Activated CD8-positive, alpha-beta memory T cell treated with anti-CD3 and anti-CD28 coated beads, Interleukin-2, amount 50 U/mL, for 48 hours (primary cell): ENCODE data around the gene S100A11.

ENCODE experiments used
- DNase-seq: peaks from one replicate; pipeline ENCODE4 v3.0.0-alpha.2; 2020

The S100A11 gene

DNA sequence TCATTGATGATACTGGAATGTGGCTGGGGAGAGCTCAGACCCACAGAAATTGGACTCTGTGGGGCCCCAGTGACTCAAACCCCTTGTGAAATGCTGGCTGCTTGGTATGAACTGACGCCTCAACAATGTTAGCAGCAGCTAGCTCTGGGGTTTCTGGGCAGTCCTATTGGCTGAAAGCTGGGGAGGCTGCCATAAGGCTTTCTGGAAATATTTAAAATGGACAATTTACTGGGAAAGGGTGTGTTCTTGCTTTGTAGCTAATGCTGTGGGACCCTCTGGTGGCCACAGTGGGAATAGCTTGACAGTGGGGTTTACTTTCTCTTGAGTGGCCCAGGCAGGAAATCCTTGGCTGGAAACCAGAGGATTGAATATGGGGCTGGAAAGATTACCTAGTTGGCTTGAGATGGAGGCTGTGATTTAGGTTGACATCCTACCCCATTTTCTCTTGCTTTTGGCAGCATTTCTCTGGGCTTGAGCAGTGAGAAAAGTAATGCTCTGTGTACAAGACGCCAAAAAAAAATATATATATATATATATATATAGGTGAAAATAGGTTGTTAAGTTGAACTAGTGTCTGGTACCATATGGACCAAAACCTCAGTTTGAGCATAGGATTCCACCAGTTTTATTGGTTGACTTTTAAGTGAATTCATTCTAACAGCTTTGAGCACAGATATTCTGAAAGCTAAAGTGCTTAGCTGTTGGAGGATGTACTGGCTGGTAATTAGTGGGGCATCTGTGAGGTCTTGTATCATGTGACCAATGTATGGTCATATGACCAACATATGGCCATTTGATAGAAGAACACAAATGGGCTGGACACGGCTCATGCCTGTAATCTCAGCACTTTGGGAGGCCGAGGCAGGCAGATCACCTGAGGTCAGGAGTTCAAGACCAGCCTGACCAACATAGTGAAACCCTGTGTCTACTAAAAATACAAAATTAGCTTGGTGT lies 34.9 kb downstream of the S100A11 start:
- peak; percentile 78 for DNase-seq

DNA sequence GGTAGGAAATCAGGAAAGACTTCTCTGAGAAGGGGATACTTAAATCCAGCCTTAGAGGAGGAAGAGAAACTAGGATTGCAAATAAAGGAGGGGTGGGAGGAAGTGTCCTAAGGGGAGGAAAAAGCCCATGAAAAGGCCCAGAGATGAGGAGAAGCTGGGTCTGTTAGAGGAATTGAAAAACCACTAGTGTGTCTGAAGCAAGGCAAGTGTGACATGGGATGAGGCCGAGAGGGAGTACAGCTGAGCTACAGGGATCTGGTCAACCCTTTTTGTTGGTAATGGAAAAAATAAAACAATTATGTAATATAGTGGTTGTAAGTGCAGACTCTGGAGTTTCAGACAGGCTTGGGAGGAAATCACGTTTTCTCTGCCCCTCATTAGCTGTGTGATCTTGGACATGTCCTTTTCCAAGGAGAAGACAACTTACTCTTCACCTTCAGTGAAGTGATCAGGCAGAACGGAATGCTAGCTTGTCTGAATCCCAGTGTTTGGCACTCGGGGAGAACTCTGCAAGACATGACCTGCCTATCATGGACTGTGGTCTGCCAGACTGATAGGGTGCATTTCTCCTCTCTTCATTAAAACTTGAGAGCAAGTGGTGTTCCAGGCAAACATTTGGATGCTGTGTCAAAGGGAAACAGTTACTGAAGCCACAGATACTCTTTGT lies 35.7 kb downstream of the S100A11 start:
- no peak for DNase-seq

DNA sequence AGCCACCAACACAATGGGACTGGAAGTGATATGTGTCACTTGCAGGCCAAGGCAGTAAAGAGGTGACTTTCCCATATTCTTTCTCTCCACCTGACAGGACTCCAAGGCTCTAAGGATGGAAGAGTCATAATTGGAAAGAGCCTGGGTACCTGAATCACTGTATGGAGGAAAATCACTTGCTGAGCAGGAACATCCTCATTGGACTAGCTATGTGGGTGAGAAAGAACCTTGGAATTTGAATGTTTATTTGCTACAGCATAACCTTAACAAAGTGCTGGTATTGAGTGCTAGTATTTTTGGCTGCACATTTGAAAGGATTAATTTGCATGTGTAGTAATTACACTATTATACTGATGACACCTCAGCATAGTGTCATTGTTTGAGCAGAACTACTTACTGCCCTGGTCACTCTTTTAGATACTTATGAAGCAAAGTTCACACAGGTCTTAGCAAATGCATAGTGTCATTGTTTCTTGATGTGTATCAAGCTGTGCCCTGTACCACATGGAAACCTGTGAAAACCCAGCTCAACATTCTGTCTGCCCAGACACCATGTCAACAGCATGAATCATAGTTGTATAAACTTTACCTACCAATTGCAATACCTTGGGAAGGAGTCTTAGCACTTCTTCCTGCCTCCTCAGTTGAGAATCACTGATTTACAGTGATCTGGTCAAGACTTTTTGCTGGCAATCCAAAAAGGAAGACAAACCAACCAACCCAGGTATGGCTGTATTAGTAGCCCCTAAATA lies 38.0 kb downstream of the S100A11 start:
- no peak for DNase-seq

DNA sequence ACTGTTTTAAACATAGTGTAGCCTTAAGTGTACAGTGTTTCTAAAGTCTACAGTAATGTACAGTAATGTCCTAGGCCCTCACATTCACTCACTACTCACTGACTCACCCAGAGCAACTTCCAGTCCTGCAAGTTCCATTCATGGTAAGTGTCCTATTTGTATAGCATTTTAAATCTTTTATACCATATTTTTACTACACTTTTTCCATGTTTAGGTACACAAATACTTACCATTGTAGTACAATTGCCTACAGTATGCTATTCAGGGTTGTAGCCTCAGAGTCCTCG lies 39.6 kb downstream of the S100A11 start:
- DNase-seq = no peak

DNA sequence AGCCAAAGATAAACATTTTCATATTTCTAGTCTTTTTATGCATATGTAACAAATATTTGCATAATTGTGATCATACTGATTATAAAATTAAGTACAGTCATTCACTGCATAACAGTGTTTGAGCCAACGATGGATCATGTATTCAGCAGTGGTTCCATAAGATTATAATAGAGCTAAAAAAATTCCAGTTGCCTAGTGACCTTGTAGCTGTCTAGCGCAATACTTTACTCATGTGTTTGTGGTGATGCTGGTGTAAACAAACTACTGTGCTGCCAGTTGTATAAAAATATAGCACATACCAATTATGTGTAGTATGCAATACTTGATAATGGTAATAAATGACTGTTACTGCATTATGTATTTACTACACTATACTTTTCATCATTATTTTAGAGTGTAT lies 41.0 kb downstream of the S100A11 start:
- DNase-seq = no peak

DNA sequence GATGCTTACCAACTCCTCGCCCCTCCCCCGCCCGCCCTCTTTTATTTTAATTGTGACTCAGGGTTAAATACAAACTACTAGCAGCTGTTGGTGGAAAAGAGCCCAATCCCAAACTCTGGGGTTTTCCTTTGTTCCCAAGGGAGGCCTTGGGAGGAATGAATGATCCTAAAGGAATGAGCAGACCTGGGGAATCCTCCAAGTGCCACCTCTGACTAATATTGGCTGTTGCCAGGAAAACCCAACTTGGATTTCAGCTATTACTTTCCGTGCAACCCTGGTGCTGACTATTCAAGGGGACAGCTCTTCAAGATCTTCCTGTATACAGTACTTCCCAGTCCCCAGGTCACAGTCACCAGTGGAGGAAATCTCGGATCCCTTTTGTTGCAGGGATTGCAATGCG lies 41.8 kb downstream of the S100A11 start:
- DNase-seq = no peak

DNA sequence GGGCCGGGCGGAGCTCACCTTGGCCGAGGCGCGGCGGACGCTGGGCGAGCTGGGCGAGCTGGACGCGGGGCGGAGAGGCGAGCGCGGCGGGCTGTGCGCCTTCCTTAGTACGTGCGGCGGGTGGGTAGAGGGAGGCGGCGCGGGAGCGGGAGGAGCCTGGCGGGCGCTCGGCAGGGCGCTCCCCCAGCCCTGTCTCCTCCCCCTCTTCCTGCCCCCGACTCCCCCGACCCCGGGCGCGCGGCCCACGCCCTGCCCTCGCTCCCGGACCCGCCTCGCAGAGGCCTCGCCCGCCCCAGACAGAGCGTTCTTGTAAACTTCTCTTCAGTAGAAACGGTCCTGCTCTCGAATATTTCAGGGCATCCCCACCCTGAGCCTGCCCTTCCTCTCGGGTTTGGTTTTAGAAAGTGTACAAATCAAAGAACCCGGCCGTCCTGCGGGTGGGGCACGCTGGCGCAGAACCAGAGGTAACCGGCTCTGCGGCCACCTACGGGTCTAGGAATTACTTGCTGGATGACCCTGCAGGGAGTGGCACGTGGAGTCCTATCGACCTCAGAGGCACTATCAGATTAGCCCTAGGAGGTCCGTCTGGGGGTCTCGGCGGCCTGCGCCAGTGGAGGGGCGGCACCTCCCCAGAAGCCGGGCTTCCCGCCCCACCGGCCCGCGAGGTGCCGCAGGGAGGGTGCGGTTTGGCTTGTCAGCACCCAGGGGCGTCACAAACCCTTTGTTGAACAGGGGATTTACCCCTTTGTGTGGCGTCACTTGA lies 42.9 kb downstream of the S100A11 start, which contains the start of gene S100A10:
TSS of gene S100A10 (minus strand) at position 126 of the 763 bp plus-strand sequence. CDS start 7,629 bp downstream, outside the sequence.
- peak; percentile 83 for DNase-seq

DNA sequence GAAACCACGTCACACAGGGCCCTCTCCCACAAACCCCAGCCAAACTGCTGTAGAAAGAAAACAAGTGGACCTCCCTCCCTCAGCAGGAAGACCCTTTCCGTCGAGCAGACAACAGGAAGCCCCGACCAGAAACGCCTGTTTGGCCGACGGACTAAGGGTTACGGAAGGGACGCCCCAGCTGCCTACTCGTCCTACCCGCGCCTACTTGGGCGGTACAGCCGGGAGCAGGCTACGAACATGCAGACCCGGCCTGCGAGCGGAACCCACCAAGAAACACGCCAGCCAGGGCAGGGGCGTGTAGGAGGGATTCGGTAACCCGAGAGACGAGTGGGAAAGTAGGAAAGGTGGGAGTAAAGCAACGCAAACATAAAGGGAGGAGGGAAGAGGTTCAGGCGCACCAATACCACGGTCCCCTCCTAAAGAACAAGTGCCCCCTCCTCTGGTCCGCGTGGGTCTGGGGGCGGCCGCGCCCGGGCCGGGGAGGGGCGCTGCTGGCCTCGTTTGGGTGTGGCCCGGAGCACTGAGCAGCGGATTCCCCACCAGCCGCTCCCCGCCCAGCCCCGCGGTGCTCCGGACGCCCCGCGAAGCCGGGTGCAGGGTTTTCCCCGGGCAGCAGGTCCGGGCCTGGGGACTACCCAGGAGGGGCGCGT lies 43.6 kb downstream of the S100A11 start:
- DNase-seq = peak; percentile 71

DNA sequence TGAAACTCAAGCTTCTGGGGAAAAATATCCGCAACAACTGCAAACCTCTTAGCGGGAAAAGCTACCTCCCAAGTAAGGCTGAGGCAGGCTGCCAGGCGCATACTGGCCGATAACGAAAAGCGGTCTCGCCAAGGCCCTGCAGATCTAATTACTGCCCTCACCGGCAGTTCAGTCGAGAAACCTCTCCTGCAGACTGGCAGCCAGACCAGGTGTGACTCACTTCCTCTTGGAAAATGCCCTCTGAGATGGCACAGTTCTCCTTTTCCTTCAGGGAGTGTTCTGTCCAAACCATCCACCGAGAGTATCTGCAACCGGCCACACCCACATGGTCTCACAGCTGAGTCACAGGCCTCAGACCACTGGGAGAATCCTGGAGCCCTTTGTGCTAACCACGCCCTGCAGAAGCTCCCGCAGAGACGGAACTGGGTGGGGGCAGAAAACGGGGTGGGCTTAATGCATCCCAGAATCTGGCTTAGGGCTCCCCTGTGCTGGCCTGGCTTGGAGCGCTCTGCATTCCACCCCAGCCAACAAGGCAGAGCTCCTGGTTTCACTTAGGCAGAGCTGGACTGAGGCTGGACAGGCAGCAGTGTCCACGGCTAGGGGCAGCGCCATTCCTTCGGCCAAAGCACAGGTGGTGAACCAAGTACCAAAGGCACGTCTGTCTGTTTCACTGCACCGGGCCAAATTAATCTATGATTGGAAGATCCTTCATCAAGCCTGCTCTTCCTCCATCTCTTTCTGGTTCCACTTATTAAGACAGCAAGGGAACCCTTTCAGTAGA lies 44.3 kb downstream of the S100A11 start:
- no peak for DNase-seq

DNA sequence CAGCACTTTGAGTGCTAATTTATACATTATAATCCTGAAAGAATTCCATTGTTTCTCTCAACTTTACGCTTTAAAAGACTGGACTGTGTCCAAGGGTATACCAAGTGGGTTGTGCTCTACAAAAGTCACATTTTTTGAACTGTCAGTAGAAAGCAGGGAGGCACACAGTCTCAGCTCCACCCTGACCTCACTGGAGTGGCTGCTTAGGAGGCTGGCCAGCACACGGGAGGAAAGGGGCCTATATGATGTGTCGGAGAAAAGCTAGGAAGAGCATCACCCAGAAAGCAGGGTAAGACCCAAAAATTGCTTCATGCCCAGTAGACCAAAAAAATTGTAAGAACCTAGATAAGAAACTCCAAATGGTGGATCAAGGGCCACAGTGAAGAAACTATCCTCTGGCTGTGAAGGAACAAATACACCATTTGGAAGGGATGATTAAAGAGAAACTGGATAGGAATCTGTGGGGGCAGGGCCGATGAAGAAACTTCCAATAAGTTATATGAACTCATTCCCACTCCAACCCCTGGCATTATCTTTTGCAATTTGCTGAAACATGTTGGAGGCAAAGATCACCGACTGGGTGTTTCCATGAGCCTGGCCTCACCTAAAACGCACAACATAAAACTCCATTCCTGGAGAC lies 45.0 kb downstream of the S100A11 start:
- no peak for DNase-seq

DNA sequence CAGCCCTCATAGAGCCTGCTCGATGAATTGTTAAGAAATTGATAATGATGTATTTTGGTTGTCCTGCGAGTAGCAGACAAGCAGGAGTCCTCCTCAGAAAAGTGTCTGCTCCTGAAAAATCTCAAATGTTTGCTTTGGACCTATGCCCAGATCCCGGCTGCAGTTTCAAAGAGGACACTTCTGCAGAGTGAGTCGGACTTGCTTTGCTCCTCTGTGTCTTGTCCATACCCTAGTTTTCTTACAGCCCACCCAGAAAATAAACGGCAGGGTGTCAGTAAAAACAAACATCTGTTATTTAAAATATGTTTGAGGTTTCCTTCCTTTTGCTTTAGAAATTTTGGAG lies 46.0 kb downstream of the S100A11 start:
- DNase-seq = no peak

DNA sequence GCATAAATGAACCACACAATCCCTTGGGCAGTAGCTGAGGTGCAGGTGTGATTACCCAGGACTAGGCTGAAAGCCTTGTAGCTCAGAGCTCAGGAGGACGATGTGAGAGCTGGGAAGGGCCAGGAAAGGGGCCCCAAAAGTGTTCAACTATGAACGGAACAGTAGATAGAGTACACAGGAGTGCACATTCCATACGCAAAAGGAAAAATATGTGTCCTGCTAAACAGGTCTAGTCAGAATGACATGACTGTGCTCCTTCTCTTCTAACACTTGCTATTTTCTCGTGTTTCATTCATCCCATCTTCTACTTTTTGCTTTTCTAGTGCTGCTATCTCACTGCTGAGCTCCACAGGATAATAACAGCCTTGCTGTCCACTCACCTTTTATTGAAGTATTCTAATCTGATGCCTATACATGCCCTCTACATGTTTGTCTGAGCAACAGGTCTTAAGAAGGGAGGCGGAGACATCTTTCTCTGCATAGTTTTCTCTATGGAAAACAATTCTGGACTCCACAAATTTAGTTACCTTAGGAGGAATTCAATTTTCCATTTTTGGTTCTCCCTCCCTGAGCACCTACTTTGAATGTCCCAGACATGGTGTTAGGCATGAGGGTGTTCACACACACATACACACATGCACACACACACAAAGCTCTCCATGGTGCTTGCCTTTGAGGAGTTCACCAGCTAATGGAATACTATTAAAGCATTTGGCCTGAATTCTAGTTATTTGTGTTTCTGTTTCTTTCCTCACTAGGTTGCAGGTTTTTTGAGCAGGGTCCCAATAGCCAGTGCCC lies 46.5 kb downstream of the S100A11 start:
- no peak for DNase-seq

DNA sequence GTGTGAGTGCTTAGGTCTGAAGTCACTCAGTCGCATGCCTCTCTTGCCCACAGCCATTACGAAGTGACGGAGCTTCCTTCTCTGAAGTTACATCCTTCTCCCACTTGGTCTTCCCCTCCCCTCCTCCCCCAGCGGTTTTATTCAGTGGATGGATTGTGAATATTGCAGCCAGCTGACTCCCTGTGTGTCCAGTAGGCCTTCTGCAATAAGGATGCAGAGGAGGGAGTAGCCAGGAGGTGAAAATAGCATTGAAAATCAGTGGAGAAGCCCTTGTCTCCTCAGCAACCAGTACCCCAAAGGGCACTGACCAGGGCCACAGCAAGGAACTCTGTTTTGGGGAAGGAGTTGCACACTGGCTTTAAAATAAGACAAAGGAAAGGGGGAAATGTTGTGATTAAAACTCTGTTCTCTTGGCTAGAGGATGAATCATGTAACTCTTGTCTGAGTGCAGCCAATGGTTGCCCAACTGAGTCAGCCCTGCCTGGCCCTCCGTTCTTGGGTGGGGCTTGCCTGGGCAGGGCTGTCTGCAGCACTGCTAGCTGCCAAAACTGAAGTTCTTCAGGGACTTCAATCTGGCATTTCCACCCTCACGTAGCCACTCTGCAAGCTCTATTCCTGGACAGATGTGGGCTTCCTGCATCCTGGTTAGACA lies 47.5 kb downstream of the S100A11 start:
- peak; percentile 78 for DNase-seq

DNA sequence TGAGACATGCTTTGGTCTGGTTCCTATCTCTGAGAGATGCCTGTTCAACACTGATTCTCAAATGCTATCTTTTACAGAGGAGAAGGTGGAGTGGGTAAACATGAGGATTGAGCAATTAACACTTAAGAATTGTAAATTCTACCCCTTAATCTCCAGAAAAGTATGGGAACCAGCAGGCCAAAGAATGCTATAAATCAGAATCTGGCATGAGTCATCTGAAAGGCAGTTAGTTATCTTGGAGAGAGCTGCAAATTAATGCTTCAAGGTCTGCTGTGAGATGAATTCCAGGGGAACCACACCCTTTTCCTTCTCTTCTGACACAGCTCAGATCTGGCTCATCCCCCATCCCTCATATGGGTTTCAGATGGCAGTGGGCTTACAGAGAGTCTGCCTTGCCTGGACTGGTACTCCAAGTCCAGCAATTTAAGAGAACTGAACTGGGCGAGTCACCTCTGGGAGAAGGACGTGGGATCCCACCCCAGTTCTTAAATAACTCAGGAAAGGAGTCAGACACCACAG lies 48.3 kb downstream of the S100A11 start:
- no peak for DNase-seq

DNA sequence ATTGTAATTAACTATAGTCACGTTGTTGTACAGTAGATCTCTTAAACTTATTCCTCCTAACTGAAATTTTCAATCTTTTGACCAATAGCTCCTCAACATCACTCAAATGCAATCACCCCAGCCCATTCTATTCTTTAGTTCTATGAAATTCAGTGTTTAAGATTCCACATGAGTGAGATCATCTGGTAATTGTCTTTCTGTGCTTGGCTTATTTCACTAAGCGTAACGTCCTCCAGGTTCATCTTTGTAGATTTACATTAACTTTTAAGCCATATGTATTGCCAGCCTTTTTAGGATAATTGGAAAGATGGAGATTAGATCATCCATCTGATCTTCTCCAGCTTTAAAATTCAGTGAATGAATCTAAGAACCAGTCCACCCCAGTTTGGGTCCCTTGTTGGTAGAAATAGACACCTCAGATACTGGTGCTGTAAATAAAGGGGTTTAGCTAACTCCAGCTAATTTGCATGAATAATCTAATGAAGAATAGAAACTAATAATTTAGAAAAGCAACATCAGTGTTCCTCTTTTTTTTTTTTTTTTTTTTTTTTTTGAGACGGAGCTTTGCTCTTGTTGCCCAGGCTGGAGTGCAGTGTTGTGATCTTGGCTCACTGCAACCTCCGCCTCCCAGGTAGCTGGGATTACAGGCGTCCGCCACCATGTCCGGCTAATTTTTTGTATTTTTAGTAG lies 50.2 kb downstream of the S100A11 start:
- DNase-seq = no peak

DNA sequence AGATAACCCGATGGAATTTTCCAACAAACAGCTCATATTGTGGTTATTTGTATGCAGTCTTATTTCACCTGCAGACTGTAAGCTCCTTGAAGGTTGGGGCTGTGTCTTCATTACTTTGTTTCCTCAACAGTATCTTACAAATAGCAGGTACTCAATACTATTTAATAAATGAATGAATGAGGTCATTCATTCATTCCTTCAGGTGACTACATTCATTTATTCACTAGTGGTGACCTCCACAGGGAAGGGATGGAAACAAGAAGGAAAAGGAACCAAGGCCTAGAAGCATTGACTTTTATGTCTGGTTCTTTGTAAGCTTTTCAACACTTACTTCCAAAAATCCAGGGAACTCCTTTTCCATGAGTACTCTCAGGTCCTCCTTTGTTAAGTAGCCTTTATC lies 51.0 kb downstream of the S100A11 start:
- no peak for DNase-seq

DNA sequence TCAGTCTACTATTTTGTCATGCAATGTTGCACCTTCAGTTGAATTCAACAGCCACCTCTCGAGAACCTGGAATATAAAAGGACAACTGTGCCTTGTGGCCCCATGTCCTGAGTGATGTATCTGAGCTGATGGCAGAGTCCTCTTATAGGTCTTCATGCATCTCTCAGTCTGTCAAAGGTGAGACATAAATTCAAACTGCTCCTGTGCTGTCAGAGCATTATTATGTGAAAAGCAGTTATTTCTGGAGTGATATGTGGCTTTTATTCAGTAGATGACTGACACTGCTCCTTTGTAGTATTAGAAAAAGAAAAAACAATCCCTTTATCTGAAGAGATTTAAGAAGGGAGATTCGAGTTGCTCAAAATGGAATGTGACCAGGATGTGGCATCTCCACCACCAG lies 51.5 kb downstream of the S100A11 start:
- no peak for DNase-seq

DNA sequence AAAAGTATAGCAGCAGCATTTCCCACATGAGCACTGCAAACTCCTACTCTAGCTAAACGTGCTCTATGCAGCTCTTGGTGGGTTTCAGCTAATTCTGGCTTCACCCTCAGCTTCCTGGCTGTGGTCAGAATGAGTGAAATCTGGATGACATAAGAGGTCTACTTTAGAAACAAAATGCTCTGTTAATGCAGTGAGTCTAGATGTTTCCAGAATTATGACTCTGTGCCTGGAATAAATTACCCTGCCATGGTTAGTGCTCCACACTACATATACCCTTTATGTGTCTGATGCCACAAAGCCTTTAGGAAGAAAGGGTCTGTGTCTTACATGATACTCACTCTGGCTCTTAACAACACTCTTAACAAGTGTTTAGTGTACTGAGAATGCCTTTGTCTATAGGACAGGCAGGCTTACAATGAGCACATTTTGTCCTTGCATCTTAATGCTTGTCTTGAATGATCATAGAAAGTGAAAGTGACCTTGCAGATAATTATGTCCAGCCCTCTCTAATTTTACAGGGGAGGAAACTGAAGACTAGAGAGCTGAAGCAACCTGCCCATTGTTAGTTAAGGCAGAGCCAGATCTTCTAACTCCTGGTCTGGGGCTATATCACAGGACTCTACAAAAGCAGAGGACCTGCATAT lies 52.4 kb downstream of the S100A11 start:
- DNase-seq = no peak
